Raji (cell line): ENCODE data around the gene APCDD1L.

ENCODE experiments used
- POLR2A ChIP-seq: IDR thresholded peaks from 2 replicates; pipeline ENCODE4 v1.6.1; 2011; ENCODE audit warnings: low read depth, low read length, control low read depth; ENCODE audit not compliant: insufficient read depth

Gene APCDD1L

GRCh38 chr20:58549231-58550209 is 34.3 kb upstream of the APCDD1L start:
- TF ChIP-seq POLR2A: no peak

- TF ChIP-seq POLR2A: no peak
Observed at GRCh38 chr20:58547623-58548475, 32.6 kb upstream of the APCDD1L start.

GRCh38 chr20:58546756-58547622 is 31.8 kb upstream of the APCDD1L start:
- TF ChIP-seq POLR2A: no peak

GRCh38 chr20:58546416-58546711 is 31.2 kb upstream of the APCDD1L start:
- no peak for TF ChIP-seq POLR2A

GRCh38 chr20:58545565-58546415 is 30.6 kb upstream of the APCDD1L start:
- no peak for TF ChIP-seq POLR2A

- no peak for TF ChIP-seq POLR2A
Observed at GRCh38 chr20:58544891-58545290, 29.7 kb upstream of the APCDD1L start.

GRCh38 chr20:58544286-58544685 is 29.1 kb upstream of the APCDD1L start:
- no peak for TF ChIP-seq POLR2A

GRCh38 chr20:58543274-58543673 is 28.1 kb upstream of the APCDD1L start:
- no peak for TF ChIP-seq POLR2A

- no peak for TF ChIP-seq POLR2A
Observed at GRCh38 chr20:58542411-58543095, 27.4 kb upstream of the APCDD1L start.

- no peak for TF ChIP-seq POLR2A
Observed at GRCh38 chr20:58538752-58539151, 23.6 kb upstream of the APCDD1L start.

- TF ChIP-seq POLR2A: no peak
Observed at GRCh38 chr20:58537831-58538230, 22.6 kb upstream of the APCDD1L start.

GRCh38 chr20:58536289-58536688 is 21.1 kb upstream of the APCDD1L start:
- no peak for TF ChIP-seq POLR2A

GRCh38 chr20:58531657-58532056 is 16.5 kb upstream of the APCDD1L start:
- no peak for TF ChIP-seq POLR2A

GRCh38 chr20:58531063-58531462 is 15.9 kb upstream of the APCDD1L start:
- no peak for TF ChIP-seq POLR2A
